ENCODE data around the gene EGFR.

Gene EGFR

GRCh38 chr7:55131142-55131929, 112.5 kb downstream of the EGFR start:
- H2BK12ac ChIP-seq (ENCODE audit: low read length) = no peak overlapping the region
- no peaks in the 10 kb centered on the region for H3K36me3 ChIP-seq (replicated peaks in 1 of 2; ENCODE audit: control insufficient read depth in 2 of 2, insufficient read depth in 2 of 2, low read length in 2 of 2)
- H2BK5ac ChIP-seq (ENCODE audit: low read length) = no peak overlapping the region
- H3K9me3 ChIP-seq (replicated peaks in 1 of 2; ENCODE audit: control insufficient read depth in 2 of 2, insufficient read depth in 1 of 2, low read depth in 1 of 2, low read length in 2 of 2) = no peaks in the 10 kb centered on the region
- peak overlapping the region; percentile 73 for H2AFZ ChIP-seq (ENCODE audit: low read length)
- no peak overlapping the region for H3K9ac ChIP-seq (ENCODE audit: low read depth, low read length, poor library complexity)
- H3K4me3 ChIP-seq (ENCODE audit: low read length in 2 of 2) = peak overlapping the region in 1 of 2 donors; percentile 1
- no peak overlapping the region for H3K27ac ChIP-seq (replicated peaks; ENCODE audit: low read length)
- DNase-seq (ENCODE audit: low spot score) = peak; percentile 27
- H4K8ac ChIP-seq (ENCODE audit: low read depth, low read length) = no peak overlapping the region
- no CpG with 5 or more reads among the region's 17 CpGs for WGBS, 2 donors (ENCODE audit: extremely low coverage in 2 of 2, insufficient read length in 2 of 2, insufficient replicate concordance in 1 of 2)
- H2BK15ac ChIP-seq (ENCODE audit: low read length) = no peak overlapping the region
- H3K4me2 ChIP-seq (ENCODE audit: insufficient read depth, low read length, poor library complexity, severe bottlenecking) = no peak overlapping the region
- H3K79me1 ChIP-seq (ENCODE audit: low read depth, low read length) = no peaks in the 10 kb centered on the region
- H3K4me1 ChIP-seq (ENCODE audit: control insufficient read depth in 2 of 2, insufficient read depth in 1 of 2, low read depth in 1 of 2, low read length in 2 of 2) = peaks cover 27 to 46% of the 10 kb centered on the region in 2 donors
- H3K23ac ChIP-seq (ENCODE audit: low read depth, low read length, poor library complexity) = no peak overlapping the region
- H3K14ac ChIP-seq (ENCODE audit: low read length) = no peak overlapping the region
- H2AK5ac ChIP-seq (ENCODE audit: low read depth, low read length) = no peak overlapping the region
- H3K18ac ChIP-seq (ENCODE audit: low read length) = no peak overlapping the region
- no peak overlapping the region for H2BK120ac ChIP-seq (ENCODE audit: low read depth, low read length)
- H4K91ac ChIP-seq (ENCODE audit: low read depth, low read length, poor library complexity) = no peak overlapping the region
- H3K27me3 ChIP-seq (ENCODE audit: control insufficient read depth in 3 of 3, insufficient read depth in 3 of 3, low read depth in 1 of 3, low read length in 3 of 3) = no peaks in the 10 kb centered on the region
- no peak overlapping the region for H3K4ac ChIP-seq (ENCODE audit: low read length)

DNA sequence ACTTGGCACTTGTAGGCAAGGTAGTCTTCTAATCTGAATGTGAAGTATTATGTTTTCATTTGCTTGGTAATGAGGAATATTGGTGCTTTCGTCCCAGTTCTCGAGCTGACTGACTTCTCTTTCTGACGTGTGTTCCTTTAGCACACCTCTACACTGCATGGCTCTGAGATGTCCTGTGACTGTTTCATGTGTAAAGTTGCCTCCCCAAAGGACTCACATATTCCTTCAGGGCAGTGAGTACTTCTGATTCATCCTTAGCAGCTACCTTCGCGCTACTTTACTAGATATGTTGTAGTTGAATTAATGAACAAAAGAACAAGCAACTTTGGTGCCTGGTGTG, 113.7 kb downstream of the EGFR start:
- no peak overlapping the region for H3K4ac ChIP-seq (ENCODE audit: low read length)
- no peak overlapping the region for H2BK5ac ChIP-seq (ENCODE audit: low read length)
- H2AK5ac ChIP-seq (ENCODE audit: low read depth, low read length) = no peak overlapping the region
- H4K8ac ChIP-seq (ENCODE audit: low read depth, low read length) = no peak overlapping the region
- H3K4me2 ChIP-seq (ENCODE audit: insufficient read depth, low read length, poor library complexity, severe bottlenecking) = no peak overlapping the region
- H4K91ac ChIP-seq (ENCODE audit: low read depth, low read length, poor library complexity) = no peak overlapping the region
- H3K4me1 ChIP-seq (ENCODE audit: control insufficient read depth in 2 of 2, insufficient read depth in 1 of 2, low read depth in 1 of 2, low read length in 2 of 2) = peaks cover 27 to 46% of the 10 kb centered on the region in 2 donors
- no peak overlapping the region for H2BK15ac ChIP-seq (ENCODE audit: low read length)
- no peak overlapping the region for H3K9ac ChIP-seq (ENCODE audit: low read depth, low read length, poor library complexity)
- no peaks in the 10 kb centered on the region for H3K36me3 ChIP-seq (replicated peaks in 1 of 2; ENCODE audit: control insufficient read depth in 2 of 2, insufficient read depth in 2 of 2, low read length in 2 of 2)
- H3K79me1 ChIP-seq (ENCODE audit: low read depth, low read length) = no peaks in the 10 kb centered on the region
- H3K14ac ChIP-seq (ENCODE audit: low read length) = no peak overlapping the region
- no CpG with 5 or more reads among the region's 5 CpGs for WGBS, 2 donors (ENCODE audit: extremely low coverage in 2 of 2, insufficient read length in 2 of 2, insufficient replicate concordance in 1 of 2)
- no peak for DNase-seq (ENCODE audit: low spot score)
- no peaks in the 10 kb centered on the region for H3K27me3 ChIP-seq (ENCODE audit: control insufficient read depth in 3 of 3, insufficient read depth in 3 of 3, low read depth in 1 of 3, low read length in 3 of 3)
- no peak overlapping the region for H3K4me3 ChIP-seq (ENCODE audit: low read length in 2 of 2)
- no peak overlapping the region for H3K23ac ChIP-seq (ENCODE audit: low read depth, low read length, poor library complexity)
- no peak overlapping the region for H2AFZ ChIP-seq (ENCODE audit: low read length)
- no peak overlapping the region for H3K18ac ChIP-seq (ENCODE audit: low read length)
- no peak overlapping the region for H2BK12ac ChIP-seq (ENCODE audit: low read length)
- no peaks in the 10 kb centered on the region for H3K9me3 ChIP-seq (replicated peaks in 1 of 2; ENCODE audit: control insufficient read depth in 2 of 2, insufficient read depth in 1 of 2, low read depth in 1 of 2, low read length in 2 of 2)
- H2BK120ac ChIP-seq (ENCODE audit: low read depth, low read length) = no peak overlapping the region
- no peak overlapping the region for H3K27ac ChIP-seq (replicated peaks; ENCODE audit: low read length)

DNA sequence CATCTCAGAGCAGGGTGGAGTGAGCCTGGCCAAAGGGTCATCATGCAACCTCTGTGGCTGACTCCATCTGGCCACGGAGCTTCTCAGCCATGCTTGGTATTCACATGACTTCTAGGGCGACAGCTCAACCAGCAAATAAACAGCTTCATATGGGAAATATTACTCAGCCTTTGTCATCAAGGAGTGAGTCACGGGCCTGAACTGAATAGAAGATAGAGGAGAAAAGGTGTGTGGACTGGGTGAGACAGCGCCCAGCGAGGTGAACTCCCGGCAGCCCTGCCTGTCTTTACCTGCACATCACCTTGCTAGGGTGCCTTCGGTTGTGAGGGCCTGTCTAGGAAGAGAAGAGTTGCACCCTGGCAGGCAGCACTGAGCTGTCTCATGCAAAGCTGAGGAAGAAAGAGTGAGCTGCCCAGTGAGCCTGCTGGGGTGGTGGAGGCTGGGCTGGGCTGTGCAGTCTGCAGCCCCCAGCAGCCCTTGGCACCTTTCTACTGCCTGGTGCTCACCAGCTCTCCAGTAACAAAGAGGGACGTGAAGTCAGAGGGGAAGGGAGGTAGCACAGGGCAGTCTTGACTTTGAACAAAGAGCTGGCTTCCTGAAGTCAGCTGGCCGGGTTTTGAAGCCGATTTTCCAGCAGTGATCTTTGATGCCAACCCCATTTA, 114.2 kb downstream of the EGFR start:
- Histone ChIP-seq H3K23ac (ENCODE audit: low read depth, low read length, poor library complexity) (peak overlapping the region; percentile 45), H3K9ac (ENCODE audit: low read depth, low read length, poor library complexity) (no peak overlapping the region), H3K27me3 (ENCODE audit: control insufficient read depth in 3 of 3, insufficient read depth in 3 of 3, low read depth in 1 of 3, low read length in 3 of 3) (no peaks in the 10 kb centered on the region), H3K18ac (ENCODE audit: low read length) (peak overlapping the region; percentile 67), H3K79me1 (ENCODE audit: low read depth, low read length) (no peaks in the 10 kb centered on the region), H3K14ac (ENCODE audit: low read length) (no peak overlapping the region), H3K4me2 (ENCODE audit: insufficient read depth, low read length, poor library complexity, severe bottlenecking) (no peak overlapping the region), H2AFZ (ENCODE audit: low read length) (no peak overlapping the region), H2BK12ac (ENCODE audit: low read length) (no peak overlapping the region), H2AK5ac (ENCODE audit: low read depth, low read length) (peak overlapping the region; percentile 37), H2BK120ac (ENCODE audit: low read depth, low read length) (no peak overlapping the region), H3K4me1 (ENCODE audit: control insufficient read depth in 2 of 2, insufficient read depth in 1 of 2, low read depth in 1 of 2, low read length in 2 of 2) (peaks cover 27 to 43% of the 10 kb centered on the region in 2 donors), H2BK15ac (ENCODE audit: low read length) (no peak overlapping the region), H3K4ac (ENCODE audit: low read length) (no peak overlapping the region), H3K4me3 (ENCODE audit: low read length in 2 of 2) (no peak overlapping the region), H3K27ac (replicated peaks; ENCODE audit: low read length) (no peak overlapping the region), H4K91ac (ENCODE audit: low read depth, low read length, poor library complexity) (no peak overlapping the region), H4K8ac (ENCODE audit: low read depth, low read length) (no peak overlapping the region), H3K36me3 (replicated peaks in 1 of 2; ENCODE audit: control insufficient read depth in 2 of 2, insufficient read depth in 2 of 2, low read length in 2 of 2) (no peaks in the 10 kb centered on the region), H2BK5ac (ENCODE audit: low read length) (no peak overlapping the region), H3K9me3 (replicated peaks in 1 of 2; ENCODE audit: control insufficient read depth in 2 of 2, insufficient read depth in 1 of 2, low read depth in 1 of 2, low read length in 2 of 2) (no peaks in the 10 kb centered on the region)
- WGBS, 2 donors (ENCODE audit: extremely low coverage in 2 of 2, insufficient read length in 2 of 2, insufficient replicate concordance in 1 of 2) = no CpG with 5 or more reads among the region's 10 CpGs
- no peak for DNase-seq (ENCODE audit: low spot score)

DNA sequence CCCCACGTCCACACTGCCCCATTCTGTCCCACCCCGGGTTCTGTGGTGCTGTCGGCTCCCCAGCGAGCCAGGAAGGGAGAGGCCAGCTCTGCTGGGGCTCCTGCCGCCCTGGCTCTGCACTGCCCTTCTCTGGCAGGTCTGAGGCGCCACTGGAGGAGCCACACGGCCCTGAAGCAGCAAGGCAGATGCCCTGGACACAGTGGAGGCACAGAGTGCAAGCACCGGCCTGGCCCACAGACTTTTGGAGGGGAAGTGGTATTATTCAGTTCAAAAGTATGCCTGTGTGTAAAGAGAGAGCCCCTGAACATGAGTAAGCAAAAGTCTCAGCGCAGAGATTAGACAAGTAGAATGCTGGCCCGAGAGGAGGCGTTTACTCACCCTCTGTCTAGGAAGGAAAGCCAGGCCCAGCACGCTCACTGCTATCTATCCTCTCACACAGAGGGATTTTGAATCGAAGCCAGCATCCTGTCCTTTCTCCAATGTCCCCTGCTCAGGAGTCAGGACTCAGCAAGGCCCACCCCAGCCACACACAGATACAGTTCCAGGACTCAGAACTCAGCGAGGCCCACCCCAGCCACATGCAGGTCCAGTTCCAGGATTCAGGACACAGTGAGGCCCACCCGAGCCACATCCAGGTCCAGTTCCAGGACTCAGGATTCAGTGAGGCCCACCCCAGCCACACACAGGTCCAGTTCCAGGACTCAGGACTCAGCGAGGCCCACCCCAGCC, 115.0 kb downstream of the EGFR start:
- no peak overlapping the region for H3K4me3 ChIP-seq (ENCODE audit: low read length in 2 of 2)
- no peak overlapping the region for H3K4me2 ChIP-seq (ENCODE audit: insufficient read depth, low read length, poor library complexity, severe bottlenecking)
- H3K4ac ChIP-seq (ENCODE audit: low read length) = no peak overlapping the region

More for the DNA sequence above, 115.0 kb downstream of the EGFR start:
- no peak overlapping the region for H3K14ac ChIP-seq (ENCODE audit: low read length)
- H2BK120ac ChIP-seq (ENCODE audit: low read depth, low read length) = no peak overlapping the region
- no CpG with 5 or more reads among the region's 16 CpGs for WGBS, 2 donors (ENCODE audit: extremely low coverage in 2 of 2, insufficient read length in 2 of 2, insufficient replicate concordance in 1 of 2)
- H2AFZ ChIP-seq (ENCODE audit: low read length) = no peak overlapping the region
- peak overlapping the region; percentile 37 for H3K18ac ChIP-seq (ENCODE audit: low read length)
- no peak overlapping the region for H3K27ac ChIP-seq (replicated peaks; ENCODE audit: low read length)
- H4K91ac ChIP-seq (ENCODE audit: low read depth, low read length, poor library complexity) = no peak overlapping the region
- no peak overlapping the region for H3K23ac ChIP-seq (ENCODE audit: low read depth, low read length, poor library complexity)
- H3K27me3 ChIP-seq (ENCODE audit: control insufficient read depth in 3 of 3, insufficient read depth in 3 of 3, low read depth in 1 of 3, low read length in 3 of 3) = no peaks in the 10 kb centered on the region
- no peak overlapping the region for H3K9ac ChIP-seq (ENCODE audit: low read depth, low read length, poor library complexity)
- H2BK12ac ChIP-seq (ENCODE audit: low read length) = no peak overlapping the region
- no peaks in the 10 kb centered on the region for H3K79me1 ChIP-seq (ENCODE audit: low read depth, low read length)
- no peak for DNase-seq (ENCODE audit: low spot score)
- no peaks in the 10 kb centered on the region for H3K36me3 ChIP-seq (replicated peaks in 1 of 2; ENCODE audit: control insufficient read depth in 2 of 2, insufficient read depth in 2 of 2, low read length in 2 of 2)
- H2BK15ac ChIP-seq (ENCODE audit: low read length) = no peak overlapping the region
- no peak overlapping the region for H4K8ac ChIP-seq (ENCODE audit: low read depth, low read length)
- H2BK5ac ChIP-seq (ENCODE audit: low read length) = no peak overlapping the region
- peaks cover 0 to 4% of the 10 kb centered on the region in 2 donors for H3K9me3 ChIP-seq (replicated peaks in 1 of 2; ENCODE audit: control insufficient read depth in 2 of 2, insufficient read depth in 1 of 2, low read depth in 1 of 2, low read length in 2 of 2)
- H2AK5ac ChIP-seq (ENCODE audit: low read depth, low read length) = peak overlapping the region; percentile 81
- peaks cover 27 to 36% of the 10 kb centered on the region in 2 donors for H3K4me1 ChIP-seq (ENCODE audit: control insufficient read depth in 2 of 2, insufficient read depth in 1 of 2, low read depth in 1 of 2, low read length in 2 of 2)
